GM15510 (cell line): ENCODE data around the gene SREBF2.

Source experiments
- POLR2A ChIP-seq: IDR thresholded peaks from 3 replicates; pipeline ENCODE4 v1.6.1; 2011; ENCODE audit warnings: borderline replicate concordance; ENCODE audit not compliant: insufficient read length; ENCODE audit errors: extremely low read depth

Gene SREBF2

DNA sequence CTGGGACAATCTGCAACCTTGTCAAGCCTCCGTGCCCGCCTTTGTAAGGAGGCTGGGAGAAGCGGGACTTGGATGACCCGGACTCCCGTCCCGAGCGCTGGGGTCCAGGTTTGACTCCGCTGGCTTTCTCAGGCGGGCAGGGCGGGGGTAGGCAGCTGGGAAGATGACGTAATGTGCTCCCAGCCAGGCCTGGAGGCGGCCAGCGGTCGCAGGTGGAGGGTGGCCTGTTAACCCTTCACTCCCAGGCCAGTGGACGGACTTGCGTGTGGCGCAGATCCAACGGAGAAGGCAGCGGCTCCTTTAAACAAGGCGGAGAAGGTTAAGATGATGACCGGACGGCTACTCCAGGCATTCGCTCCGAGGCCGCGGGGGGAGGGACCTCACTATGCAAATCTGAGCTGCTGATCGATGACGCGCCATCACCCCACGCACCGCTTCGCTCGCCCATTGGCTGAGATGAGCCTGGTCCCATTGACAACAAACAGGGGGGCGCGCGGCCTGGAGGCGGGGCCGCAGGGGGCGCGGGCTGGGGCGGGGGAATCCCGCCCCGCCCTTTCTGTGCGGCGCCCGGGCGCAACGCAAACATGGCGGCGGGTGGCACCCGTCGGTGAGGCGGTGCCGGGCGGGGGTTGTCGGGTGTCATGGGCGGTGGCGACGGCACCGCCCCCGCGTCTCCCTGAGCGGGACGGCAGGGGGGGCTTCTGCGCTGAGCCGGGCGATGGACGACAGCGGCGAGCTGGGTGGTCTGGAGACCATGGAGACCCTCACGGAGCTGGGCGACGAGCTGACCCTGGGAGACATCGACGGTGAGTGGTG, at the start of gene SREBF2:
Gene SREBF2 (plus strand): TSS at position 553 of the 816 bp plus-strand sequence. CDS start 166 bp downstream, at position 719.
- peak; percentile 87 for TF ChIP-seq POLR2A

DNA sequence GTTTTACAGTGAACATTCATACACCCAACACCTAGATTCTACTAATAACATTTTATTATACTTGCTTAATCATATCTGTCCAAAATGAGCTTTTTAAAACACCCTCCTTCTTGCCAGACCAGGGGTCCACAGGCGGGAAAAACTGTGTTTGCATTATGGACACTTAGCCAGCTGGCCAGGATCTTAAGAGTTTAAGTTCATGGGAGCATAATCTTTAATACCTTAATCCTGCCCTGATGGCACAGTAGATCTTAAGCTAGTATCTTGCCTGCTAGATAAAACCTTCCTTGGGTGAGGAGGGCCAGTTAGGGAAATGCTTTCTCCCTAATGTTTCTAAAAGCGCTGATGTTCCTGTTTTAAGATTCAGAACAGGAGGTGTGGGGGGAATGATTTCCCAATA, 45.6 kb upstream of the SREBF2 start:
- TF ChIP-seq POLR2A, result no peak

DNA sequence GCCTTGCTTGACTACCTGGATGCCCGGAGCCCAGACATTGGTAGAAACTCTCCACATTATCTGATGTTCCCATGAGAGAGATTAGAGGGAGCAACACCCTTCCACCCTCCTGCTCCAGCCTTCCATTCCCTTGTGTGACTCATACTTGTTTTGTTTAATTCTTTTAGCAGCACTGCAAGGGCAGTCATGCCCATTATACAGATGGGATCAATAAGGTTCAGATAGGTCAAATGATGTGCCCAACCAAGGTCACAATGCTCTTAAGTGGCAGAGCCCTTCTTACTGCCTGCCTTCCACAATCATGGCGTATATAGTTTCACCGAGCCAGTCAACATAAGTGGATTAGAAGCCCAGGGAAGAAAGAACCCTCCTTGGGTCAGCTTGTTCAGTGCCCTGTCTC, 39.0 kb upstream of the SREBF2 start:
- no peak for TF ChIP-seq POLR2A

DNA sequence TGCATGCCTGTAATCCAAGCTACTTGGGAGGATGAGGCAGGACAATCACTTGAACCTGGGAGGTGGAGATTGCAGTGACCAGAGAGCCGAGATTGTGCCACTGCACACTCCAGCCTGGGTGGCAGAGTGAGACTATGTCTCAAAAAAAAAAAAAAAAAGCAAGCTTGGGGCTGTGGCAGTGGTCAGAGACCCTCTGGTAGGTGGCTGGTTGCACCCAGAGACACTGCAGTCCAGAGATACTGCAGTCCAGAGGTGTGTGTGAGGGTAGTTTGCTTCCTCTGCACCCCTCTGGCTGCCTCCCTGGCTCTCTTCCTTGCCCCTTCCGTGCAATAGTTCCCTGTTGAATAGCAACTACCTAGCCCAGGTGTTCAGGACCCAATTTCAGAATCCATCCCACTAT, 34.2 kb upstream of the SREBF2 start:
- TF ChIP-seq POLR2A, result no peak

DNA sequence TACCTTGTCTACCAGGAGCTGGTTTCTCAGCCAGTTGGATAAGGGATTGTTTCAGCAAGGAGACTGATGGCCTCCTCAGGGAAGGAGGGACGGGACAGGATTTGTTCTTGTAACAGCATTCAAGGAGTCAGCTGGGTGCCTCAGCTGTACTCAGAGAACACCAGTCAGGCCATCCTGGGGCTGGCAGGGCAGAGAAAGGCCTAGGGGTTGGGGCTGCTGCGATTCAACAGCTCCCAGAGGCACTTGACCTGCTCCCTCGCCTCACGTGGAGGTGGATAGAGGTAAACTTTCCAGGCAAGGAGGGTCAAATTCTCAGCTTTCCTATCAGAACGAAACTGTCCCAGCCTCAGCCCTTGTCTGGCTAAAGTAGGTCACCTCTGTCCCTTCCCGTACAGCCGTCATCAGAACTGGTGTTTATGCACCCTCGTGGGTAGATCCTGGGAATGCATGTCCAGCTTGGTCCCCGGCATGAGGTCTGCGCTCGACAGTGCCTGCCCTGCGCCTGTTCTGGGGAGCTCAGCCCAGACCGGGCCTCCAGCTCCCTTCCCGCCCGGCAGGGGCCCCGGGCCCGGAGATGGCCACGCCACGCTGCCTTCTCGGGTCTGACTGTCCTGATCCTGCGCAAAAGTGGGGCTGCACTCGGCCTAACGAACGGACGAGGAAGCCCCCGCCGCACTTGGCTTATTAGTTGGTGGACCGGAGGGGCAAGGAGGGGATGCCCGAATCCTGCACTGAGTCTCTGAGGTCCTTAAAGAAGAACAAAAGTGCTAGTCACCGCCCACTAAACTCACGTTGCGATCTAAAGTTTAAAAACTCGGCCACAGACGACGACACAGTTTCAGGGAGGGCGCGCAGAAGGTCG, 33.2 kb upstream of the SREBF2 start:
- TF ChIP-seq POLR2A, result no peak

DNA sequence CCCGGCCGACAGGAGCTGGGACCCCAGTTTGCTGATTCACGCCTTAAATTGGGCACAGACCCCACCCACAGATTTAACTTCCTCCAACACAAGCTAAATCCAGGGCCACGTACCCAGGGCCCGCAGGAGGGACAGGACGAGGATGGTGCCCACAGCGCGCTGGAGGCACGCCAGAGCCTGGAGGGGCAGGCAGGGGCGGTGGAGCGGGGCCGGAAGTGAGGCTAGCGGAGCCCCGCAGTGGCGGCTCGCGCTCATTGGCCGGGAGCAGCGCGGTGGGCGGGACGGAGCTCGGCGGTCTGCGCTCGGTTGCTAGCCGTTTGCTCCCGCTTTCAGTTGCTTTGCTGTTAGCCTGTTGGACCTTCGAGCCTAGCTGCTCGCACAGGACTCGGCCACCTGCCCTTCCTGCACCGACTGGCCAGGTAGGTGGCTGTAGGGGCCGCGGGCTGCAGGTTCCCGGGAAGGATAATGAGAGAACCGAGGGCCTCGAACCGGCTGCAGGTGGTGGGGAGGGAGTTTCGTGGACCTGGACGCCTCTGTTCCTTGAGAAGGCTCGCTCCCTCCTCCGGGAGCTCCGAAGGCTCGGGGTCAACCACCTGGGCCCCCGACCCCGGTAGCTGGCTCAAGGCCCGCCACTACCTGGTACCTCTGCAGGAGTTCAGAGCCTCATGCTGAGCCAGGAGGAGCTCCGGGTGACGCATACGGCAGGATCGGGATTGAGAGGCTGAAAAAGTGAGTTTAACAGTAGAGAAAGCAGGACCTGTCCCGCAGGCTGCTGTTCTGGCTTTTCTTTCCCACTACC, 32.4 kb upstream of the SREBF2 start, which contains the start of gene CCDC134:
Gene CCDC134 (plus strand): TSS at position 332 of the 799 bp plus-strand sequence. CDS start 8,212 bp downstream, outside the sequence.
- peak; percentile 93 for TF ChIP-seq POLR2A

DNA sequence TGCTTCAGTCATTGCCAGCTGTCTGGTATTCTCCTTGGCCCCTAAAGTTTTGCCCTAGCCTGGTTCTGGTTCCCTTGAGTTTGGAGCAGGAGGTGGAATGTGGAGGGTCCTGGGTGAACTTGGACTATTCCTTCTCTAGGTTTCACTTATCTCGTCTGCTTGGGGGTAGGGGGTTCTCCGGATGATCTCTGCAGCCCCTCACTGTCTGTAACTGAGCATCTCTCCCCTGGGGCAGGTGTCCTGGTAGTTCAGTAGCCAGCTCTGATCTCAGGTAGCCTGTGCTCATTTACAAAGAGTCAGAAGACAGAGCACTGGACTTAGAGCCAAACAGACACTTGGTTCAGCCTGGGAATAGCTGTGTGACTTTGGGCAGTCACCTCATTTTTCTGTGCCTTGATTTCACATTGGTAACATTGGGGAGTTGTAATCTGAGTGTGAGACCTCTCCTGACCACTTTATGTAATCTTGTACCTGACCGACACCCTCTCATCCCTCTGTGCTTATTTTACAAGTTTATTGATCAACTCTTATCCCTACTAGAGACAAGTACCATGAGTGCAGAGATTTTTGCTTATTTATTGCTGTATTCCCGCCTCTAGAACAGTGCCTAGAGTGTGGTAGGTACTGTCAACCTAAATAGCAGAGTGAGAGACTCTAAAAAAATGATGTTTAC, 31.6 kb upstream of the SREBF2 start:
- TF ChIP-seq POLR2A, result no peak

DNA sequence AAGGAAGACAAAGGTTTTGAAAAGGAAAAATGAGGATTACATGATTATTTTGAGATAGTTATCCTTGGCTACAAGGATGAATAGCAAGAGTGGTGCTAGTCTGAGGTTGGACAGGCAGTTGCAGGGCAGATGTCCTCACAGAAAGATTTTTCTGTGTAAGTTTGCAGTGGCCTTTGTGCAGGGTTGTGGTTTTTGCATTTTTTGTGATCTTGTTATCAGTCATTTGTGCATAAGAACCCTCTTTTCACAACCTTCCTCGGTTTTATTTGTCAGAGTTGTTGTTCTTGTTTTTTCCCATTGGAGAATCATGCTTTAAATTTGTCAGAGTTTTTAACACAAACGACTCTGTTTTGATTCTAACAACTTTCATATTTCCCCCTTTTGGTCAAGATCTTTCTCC, 31.0 kb upstream of the SREBF2 start:
- TF ChIP-seq POLR2A, result no peak

DNA sequence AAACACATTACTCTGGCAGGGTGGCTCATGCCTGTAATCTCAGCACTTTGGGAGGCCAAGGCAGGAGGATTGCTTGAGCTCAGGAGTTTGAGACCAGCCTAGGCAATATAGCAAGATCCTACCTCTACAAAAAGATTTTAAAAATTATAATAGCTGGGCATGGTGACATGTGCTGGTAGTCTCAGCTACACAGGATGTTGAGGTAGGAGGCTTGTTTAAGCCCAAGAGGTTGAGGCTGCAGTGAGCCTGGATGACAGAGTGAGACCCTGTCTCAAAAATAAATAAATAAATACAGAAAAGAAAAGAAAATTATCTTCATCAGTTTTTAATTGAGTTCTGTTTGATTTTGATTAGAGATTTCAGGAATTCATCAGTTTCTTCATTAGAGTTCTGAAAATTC, 27.3 kb upstream of the SREBF2 start:
- TF ChIP-seq POLR2A, result no peak

DNA sequence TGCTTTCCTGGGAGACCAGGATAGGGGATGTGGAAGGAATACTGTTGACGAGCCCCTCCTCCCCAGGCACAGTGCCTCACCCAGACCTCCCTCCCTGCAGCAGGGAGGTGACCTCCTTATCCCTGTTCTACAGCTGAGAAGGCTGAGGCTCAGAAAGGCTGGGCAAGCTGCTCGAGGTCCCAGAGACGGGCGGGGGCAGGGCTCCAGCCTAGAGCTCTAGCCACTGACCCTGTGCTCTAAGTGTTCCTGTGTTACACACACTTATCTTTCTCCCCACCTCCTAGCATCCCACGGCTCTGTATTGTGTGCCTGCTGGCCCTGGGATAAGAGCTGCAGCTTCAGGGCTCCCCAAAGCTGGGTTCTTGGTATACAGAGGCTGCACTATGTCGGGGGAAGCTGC, 24.5 kb upstream of the SREBF2 start:
- TF ChIP-seq POLR2A, result no peak

DNA sequence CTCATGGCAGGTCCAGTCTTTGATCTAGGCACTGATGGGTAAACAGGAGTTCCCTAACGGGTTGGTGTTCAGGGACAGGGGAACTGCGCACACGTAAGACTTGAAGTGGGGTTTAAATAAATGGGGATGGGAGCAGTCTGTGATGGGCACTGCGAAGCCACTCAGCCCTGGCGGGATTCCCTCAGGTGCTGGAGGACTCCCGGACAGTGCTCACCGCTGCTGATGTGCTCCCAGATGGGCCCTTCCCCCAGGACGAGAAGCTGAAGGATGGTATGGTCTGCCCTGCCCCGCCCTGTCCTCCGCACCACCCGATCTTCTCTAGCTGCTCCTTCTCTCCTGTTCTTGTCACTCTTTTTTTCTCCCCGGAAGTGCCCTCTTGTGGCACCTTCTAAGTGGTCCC, 22.9 kb upstream of the SREBF2 start:
- TF ChIP-seq POLR2A, result no peak

DNA sequence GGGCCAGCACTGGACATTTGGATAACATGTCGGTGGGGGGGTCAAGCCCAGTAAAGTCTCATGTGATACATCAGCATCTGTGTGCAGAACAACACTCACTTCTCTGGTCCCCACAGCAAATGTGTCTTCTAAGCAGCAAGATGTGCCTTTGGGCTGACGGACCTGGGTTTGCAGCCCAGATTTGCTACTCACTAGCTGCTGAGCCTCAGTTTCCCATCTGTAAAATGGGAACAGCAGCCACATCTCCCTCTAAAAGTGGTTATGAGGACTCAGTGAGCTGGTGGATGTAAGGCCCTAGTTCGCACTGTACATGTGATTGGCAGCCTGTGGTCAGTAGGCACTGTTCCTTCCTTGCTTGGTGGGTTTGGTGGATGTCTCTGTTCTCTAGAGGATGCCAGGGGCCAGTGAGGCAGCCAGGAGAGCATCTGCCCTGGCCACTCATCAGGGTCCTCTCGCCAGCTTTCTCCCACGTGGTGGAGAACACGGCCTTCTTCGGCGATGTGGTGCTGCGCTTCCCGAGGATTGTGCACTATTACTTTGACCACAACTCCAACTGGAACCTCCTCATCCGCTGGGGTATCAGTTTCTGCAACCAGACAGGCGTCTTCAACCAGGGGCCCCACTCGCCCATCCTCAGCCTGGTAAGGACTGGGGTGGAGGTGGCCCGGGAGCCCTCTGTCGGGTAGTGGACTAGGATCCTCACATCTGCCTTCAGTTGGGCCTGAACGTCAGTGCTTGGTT, 19.9 kb upstream of the SREBF2 start:
- no peak for TF ChIP-seq POLR2A

DNA sequence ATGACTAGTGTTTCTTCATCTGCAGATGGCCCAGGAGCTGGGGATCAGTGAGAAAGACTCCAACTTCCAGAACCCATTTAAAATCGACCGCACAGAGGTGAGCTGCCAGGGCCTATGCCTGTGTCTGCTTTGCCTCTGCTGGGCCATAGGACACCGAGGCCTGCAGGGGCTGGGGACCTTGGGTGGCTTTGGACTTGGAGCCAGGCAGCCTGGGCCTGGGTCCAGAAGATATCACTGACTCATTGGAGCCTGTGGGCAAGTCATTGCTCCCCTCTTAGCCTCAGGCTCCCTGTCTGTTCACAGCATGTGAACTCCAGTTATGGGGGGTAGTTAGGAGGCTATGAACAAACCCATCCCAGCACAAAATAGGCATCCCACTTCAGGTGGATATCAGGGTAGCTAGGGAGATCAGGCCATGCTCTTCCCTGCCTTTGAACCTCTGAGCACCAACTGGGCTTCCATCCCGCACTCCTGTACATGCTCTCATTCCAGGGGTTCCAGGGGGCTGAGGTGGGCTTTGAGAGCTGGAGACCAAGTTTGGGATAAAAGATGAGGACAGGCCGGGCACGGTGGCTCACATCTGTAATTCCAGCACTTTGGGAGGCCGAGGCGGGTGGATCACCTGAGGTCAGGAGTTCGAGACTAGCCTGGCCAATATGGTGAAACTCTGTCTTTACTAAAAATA, 19.0 kb upstream of the SREBF2 start:
- no peak for TF ChIP-seq POLR2A

DNA sequence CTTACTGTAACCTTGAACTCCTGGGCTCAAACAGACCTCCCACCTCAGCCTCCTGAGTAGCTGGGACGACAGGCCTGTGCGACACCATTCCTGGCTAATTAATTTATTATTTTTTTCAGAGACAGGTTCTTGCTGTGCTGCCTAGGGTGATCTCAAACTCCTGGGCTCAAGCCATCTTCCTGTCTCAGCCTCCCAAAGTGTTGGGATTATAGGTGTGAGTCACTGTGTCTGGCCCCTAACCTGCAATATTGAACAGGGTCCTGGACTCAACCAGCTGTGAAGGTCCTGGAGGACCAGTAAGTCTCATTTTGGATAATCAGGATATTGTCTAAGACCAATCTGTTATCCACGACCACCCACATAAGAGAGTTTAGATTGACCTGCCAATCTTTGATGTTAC, 17.2 kb upstream of the SREBF2 start:
- no peak for TF ChIP-seq POLR2A

DNA sequence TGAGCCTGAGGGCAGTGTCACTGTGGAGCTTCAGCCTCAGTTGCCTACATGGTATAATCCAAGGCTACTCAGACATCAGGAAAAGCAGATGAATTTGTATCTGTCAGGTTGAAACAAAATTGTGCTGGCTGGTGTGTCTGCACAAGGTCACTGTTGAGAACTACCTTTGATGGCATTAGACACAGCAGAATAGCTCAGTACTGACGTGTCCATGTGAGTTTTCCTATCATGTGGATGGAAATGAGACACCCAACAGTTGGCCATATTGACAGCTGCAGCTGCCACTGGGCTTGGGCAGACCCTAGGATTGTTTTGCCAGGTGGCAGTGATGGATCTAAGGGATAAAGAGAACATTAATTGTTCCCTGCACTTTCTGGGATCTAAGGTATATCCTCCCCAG, 16.7 kb upstream of the SREBF2 start:
- TF ChIP-seq POLR2A, result no peak
